ENCODE results near the gene MS4A6E.
"Not testable (repeated sequence)": the region's sequence is repeated elsewhere in the genome, so short reads cannot be mapped to it uniquely, and the experiment has no call there.

MS4A6E gene

GRCh38 chr11:60326955-60327354 is at the start of gene MS4A6E:
Gene MS4A6E (plus strand): TSS chr11:60327255. CDS start chr11:60334896, 7,641 bp downstream.
- DNase-seq (ENCODE audit: low read depth in 3 of 3): no peak

DNA sequence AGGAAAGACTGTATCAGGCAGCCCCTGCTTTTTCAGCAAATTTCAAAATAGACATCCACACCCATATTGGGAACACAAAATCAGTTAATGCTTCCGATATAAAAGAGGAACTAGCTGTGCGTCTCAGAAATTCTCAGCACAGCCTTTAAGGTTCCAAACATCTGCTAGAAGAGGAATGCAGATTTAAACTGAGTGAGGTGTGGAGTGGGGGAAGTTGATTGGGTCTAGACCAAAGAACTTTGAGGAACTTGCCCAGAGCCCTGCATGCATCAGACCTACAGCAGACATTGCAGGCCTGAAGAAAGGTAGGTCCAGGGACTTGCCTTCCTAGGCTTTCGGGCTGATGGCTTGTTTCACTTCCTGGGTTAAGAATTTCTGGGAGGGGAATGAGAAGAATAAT is 46.6 kb upstream of the MS4A6E start, which contains the start of gene MS4A4A:
TSS of gene MS4A4A (plus strand) at position 255 of the 400 bp plus-strand sequence. CDS start at position 265, 10 bp downstream.
- no peak for DNase-seq (ENCODE audit: low read depth in 3 of 3)

- DNase-seq (ENCODE audit: low read depth in 3 of 3): no peak
Measured at GRCh38 chr11:60281485-60281884, 45.6 kb upstream of the MS4A6E start.

DNA sequence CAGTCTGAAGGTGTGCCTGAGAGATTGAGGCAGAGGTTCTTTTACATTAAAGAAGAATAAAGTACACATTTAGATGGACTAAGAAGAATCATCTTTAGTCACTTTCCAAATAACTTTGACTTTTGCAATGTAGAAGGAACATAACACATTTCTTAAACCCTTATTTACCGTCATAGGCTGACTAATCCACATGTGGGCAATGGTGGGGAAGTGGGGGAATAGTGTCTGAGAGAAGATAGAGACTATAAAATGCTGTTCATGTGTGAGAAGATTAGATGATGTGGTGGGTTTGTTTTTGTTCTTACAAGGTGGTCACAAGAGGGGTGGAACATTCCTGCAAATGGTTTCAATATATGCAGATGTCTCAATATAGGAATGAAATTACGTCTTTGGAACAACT is 44.8 kb upstream of the MS4A6E start:
- DNase-seq (ENCODE audit: low read depth in 3 of 3): no peak

- not testable (repeated sequence) for DNase-seq (ENCODE audit: low read depth in 3 of 3)
Measured at GRCh38 chr11:60285411-60286126, 41.5 kb upstream of the MS4A6E start.

- DNase-seq (ENCODE audit: low read depth in 3 of 3): no peak
Measured at GRCh38 chr11:60288531-60288930, 38.5 kb upstream of the MS4A6E start.

DNA sequence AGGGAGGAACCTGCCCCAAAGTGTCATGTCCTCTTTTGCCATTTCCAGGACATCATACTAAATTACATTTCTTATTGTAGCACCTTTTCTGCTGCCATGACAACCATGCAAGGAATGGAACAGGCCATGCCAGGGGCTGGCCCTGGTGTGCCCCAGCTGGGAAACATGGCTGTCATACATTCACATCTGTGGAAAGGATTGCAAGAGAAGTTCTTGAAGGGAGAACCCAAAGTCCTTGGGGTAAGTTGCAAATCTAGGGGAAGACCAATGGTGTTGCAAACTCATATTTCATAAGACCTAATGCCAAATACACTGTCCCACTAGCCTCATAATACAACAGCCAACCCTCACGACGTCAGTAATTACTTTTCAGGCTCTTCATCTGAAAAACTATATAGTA is 34.9 kb upstream of the MS4A6E start:
- no peak for DNase-seq (ENCODE audit: low read depth in 3 of 3)

- DNase-seq (ENCODE audit: low read depth in 3 of 3): no peak
Measured at GRCh38 chr11:60301178-60301577, 25.9 kb upstream of the MS4A6E start.

- DNase-seq (ENCODE audit: low read depth in 3 of 3): not testable (repeated sequence)
Measured at GRCh38 chr11:60301884-60302283, 25.2 kb upstream of the MS4A6E start.

- DNase-seq (ENCODE audit: low read depth in 3 of 3): no peak
Measured at GRCh38 chr11:60303661-60304060, 23.4 kb upstream of the MS4A6E start.

DNA sequence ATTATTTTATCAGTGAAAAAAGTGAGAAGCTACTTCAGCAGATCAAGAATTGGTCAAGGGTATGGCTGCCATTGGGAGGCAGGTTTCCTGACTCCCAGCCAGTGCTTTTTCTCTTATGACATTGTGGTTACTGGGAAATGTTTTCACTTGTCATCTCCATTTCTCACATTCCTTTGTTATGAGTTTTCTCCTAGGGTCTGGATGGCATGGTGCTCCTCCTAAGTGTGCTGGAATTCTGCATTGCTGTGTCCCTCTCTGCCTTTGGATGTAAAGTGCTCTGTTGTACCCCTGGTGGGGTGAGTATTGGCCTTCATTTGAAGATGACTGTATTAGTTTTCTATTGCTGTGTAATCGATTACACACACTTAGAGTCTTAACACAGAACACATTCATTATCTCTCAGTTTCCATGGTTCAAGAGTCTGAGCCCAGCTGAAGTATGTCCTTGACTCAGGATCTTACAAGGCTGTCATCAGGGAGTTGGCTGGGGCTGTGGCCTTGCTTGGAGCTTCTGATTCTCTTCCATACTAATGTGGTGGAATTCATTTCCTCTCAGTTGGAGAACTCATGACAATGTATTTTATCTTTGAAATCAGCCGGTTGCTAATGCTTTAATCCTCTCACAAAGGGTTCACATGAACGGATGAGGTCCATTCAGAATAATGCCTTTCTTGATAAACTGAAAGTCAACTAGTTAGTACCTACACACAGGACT is 21.0 kb upstream of the MS4A6E start:
- no peak for DNase-seq (ENCODE audit: low read depth in 3 of 3)

DNA sequence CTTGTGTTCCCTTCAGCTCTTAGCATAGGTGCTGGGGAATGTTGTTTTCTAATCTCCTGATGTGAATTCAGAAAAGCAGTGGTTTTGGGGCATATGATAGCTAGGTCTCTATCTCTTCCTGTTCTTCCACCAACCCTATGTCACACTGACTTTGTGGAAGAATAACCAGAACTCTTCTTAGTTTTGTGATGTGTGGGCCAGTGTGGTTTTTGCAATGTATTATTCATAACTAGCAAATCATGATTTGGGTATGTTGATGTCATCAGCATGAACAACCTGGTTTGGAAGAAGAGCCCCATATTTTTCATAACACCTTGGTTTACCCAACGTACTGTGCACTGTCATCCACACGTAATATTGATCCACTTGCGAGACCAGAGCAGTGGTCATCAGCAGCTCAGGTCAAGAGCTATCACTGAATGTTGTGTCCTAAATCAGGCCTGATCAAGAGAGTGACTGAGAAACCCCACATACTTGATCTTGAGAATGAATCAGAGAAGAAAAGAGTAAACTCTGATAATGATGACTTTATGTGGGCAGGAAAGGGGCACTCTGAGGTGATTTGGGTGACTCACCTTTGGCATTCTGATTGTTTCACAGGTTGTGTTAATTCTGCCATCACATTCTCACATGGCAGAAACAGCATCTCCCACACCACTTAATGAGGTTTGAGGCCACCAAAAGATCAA is 19.4 kb upstream of the MS4A6E start:
- DNase-seq (ENCODE audit: low read depth in 3 of 3): no peak

- no peak for DNase-seq (ENCODE audit: low read depth in 3 of 3)
Measured at GRCh38 chr11:60310407-60310998, 16.6 kb upstream of the MS4A6E start.

DNA sequence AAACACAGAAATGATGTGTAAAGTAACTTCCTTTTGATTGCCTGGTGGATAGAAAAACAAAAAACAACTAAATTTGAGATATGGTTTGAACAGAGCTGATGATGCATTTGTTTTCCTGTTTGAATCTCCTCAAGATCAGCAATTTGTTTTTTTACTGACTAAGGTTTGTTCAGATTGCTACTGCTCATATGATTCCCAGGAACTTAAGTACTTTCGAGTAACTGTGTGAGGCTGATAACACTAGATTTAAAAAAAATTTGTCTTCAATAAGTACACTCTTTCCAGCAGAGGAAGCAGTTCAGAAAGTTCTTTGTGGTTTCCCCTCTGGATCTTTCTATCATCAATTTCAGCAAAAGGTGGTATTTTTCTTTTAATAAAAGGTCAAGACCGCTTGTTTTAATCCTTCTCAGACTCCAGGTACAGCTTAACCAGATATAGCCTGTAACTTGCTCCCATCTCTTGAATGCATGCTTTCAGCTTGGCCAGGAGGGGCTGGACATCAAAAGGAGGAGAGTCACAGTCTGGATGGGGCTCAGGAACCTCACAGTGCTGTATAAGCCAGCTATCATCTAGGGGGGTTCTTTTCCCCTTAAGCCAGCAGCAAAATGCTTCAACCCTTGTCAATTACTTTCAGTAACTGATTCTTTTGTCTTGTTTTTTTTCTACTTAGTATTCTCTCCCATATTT is 12.3 kb upstream of the MS4A6E start:
- no peak for DNase-seq (ENCODE audit: low read depth in 3 of 3)

GRCh38 chr11:60315871-60316270 is 11.2 kb upstream of the MS4A6E start:
- no peak for DNase-seq (ENCODE audit: low read depth in 3 of 3)

DNA sequence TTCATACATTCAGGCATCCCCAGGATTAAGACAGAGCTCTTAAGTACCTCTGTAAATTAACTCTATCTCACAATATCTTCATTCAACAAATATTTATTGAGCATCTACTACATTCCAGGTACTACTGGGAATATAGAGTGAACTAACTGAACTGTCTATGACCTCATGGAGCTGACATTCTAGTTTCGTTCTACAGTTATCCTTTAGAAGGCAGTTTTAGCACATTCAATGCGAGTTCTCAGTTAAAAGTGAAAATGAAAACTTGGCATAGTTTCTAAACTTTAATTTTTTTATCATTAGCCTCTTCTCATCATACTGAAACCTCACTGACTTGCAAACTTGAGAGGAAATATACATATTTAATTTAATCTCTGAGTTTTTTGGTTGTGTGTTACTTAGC is 10.7 kb upstream of the MS4A6E start:
- no peak for DNase-seq (ENCODE audit: low read depth in 3 of 3)

- no peak for DNase-seq (ENCODE audit: low read depth in 3 of 3)
Measured at GRCh38 chr11:60318726-60319125, 8.3 kb upstream of the MS4A6E start.

GRCh38 chr11:60321051-60321450 is 6.0 kb upstream of the MS4A6E start:
- DNase-seq (ENCODE audit: low read depth in 3 of 3): no peak

GRCh38 chr11:60328460-60328859 is 1.4 kb downstream of the MS4A6E start:
- no peak for DNase-seq (ENCODE audit: low read depth in 3 of 3)

- no peak for DNase-seq (ENCODE audit: low read depth in 3 of 3)
Measured at GRCh38 chr11:60332846-60333245, 5.8 kb downstream of the MS4A6E start.

- peak; percentile 15 to 26 (median 20) for DNase-seq (ENCODE audit: low read depth in 3 of 3)
Measured at GRCh38 chr11:60334005-60334620, 7.1 kb downstream of the MS4A6E start.
